Activated naive CD8-positive, alpha-beta T cell treated with anti-CD3 and anti-CD28 coated beads, Interleukin-2, amount 10 ng/mL, durations not matched to agents 7 days and 5 days (primary cell): Measurements from ENCODE around the gene TINCR. TPM values are rescaled to one million over a fixed set of nuclear protein-coding genes. Genes with fewer than 3 reads are reported as not detected.

ENCODE experiments used
- total RNA-seq, 2 experiments: library from RNA; stranded (reverse); gene quantifications; one replicate each; pipeline ENCODE4 v1.2.3, GENCODE V29; 2021

TINCR gene
- total RNA-seq, 2 experiments from 2014 or later, result 0.99 to 1.00 TPM

Other genes starting within 250 kb of the TINCR start
- under 1 TPM; 0.14 to 0.19 TPM for gene PTPRS, start 227.1 kb downstream of the TINCR start, total RNA-seq
- not detected for gene ZNRF4, start 112.5 kb downstream of the TINCR start, total RNA-seq
- 100 to 1,000 TPM; 131 to 140 TPM for gene SAFB2, start 54.8 kb upstream of the TINCR start, total RNA-seq
- 100 to 1,000 TPM; 144 to 147 TPM for gene SAFB, start 55.1 kb upstream of the TINCR start, total RNA-seq
- gene MICOS13, start 112.6 kb upstream of the TINCR start, total RNA-seq, result 10 to 100 TPM; 42.6 to 44.1 TPM
- gene HSD11B1L, start 113.1 kb upstream of the TINCR start, total RNA-seq, result 1 to 10 TPM; 2.2 to 4.1 TPM
- gene RPL36, start 122.3 kb upstream of the TINCR start, total RNA-seq, result 1,000 to 10,000 TPM; 1,119 to 1,147 TPM
- 100 to 1,000 TPM; 112 to 120 TPM for gene LONP1, start 152.2 kb upstream of the TINCR start, total RNA-seq
- gene CATSPERD, start 152.7 kb upstream of the TINCR start, total RNA-seq, result not detected
- 1 to 10 TPM; 3.8 to 4.4 TPM for gene PRR22, start 216.8 kb upstream of the TINCR start, total RNA-seq
- gene DUS3L, start 223.2 kb upstream of the TINCR start, total RNA-seq, result 10 to 100 TPM; 61.0 to 62.1 TPM
- under 1 TPM; 0.36 to 0.45 TPM for gene NRTN, start 237.1 kb upstream of the TINCR start, total RNA-seq